NB4 (cell line): ENCODE measurements around the gene GJA3.

ENCODE experiments used
- DNase-seq: peaks from one replicate; pipeline ENCODE4 v3.0.0; 2010; ENCODE audit warnings: low read depth
- H3K4me3 ChIP-seq: one replicate; pipeline ENCODE4 v1.5.1; 2011; ENCODE audit warnings: mild to moderate bottlenecking, low read depth, low read length, moderate library complexity
- CTCF ChIP-seq: IDR thresholded peaks from one replicate; pipeline ENCODE4 v1.5.1; 2012; ENCODE audit warnings: low read depth, low read length
- MYC ChIP-seq: IDR thresholded peaks from 2 replicates; pipeline ENCODE4 v1.6.1; 2011; ENCODE audit warnings: low read depth, low read length
- POLR2A ChIP-seq: IDR thresholded peaks from 2 replicates; pipeline ENCODE4 v1.6.1; 2011; ENCODE audit warnings: mild to moderate bottlenecking; ENCODE audit not compliant: insufficient read length; ENCODE audit errors: extremely low read depth
- TF ChIP-seq, protein P1 (sequence below): IDR thresholded peaks from 2 replicates; pipeline ENCODE4 v1.6.1; 2011; ENCODE audit warnings: low read depth, low read length

Gene GJA3

GRCh38 chr13:20171364-20171763, 10.5 kb upstream of the GJA3 start:
- DNase-seq, result no peak
- H3K4me3 ChIP-seq, result no peak overlapping the region
- TF ChIP-seq, protein P1, sequence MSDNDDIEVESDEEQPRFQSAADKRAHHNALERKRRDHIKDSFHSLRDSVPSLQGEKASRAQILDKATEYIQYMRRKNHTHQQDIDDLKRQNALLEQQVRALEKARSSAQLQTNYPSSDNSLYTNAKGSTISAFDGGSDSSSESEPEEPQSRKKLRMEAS, result no peak
- TF ChIP-seq CTCF (no peak), POLR2A (no peak), MYC (no peak)

DNA sequence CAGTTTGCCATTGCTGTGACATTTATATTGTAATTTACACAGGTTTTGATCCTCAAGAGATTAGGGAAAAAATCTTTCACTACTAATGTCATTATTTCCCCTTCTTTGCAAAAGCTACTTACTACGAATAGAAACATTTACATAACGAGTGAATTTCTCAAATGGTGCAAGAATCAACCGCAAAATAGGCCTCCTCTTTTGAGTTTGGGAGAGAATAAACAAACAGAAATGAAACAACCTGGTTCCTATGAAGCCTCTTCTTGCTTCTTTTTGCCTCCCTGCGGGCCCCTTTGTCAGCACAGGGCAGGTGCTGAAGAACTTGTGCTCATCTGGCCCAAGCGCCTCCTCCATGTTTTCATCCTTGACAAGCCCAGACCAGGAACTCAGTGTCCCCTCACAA, 10.1 kb upstream of the GJA3 start:
- TF ChIP-seq CTCF, result no peak
- TF ChIP-seq MYC, result no peak
- TF ChIP-seq, protein P1, result no peak
- no peak for TF ChIP-seq POLR2A
- H3K4me3 ChIP-seq, result no peak overlapping the region
- DNase-seq, result no peak

GRCh38 chr13:20168396-20168795, 7.5 kb upstream of the GJA3 start:
- no peak for DNase-seq
- no peak for TF ChIP-seq CTCF
- no peak for TF ChIP-seq MYC
- no peak for TF ChIP-seq POLR2A
- TF ChIP-seq, protein P1, result no peak
- H3K4me3 ChIP-seq, result no peak overlapping the region

DNA sequence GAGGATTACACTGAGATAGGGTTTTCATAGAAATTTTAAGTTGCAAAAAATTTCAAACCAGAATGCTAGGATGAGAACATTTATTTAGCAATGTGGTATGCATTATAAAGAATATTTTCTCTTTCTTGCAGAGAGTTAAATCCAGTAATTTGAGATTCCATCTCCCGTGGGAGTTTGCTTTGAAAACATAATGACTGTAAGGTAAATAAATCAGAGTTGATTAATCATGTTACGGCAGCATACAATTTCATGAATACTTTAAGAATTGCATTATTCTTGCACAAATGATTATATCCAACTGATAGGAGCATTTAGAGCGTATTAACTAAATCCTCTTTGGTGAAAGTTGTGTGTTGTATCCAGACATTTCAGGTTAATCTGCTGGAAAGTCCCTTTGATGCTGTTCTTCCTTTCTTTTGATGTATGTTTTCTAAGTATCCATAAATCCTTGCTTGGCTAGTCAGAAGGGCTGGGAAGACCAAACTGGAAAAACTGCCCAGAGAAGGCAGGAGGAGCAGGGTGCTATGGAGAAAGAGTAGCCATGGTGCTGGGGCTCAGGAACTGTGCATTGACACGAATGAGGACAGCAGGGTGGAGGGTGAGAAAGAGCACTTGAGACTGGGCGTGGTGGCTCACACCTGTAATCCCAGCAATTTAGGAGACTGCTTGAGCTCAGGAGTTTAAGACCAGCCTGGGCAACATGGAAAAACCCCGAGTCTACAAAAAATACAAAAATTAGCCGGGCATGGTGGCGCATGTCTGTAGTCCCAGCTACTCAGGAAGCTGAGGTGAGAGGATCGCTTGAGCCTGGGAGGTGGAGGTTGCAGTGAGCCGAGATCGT, 4.8 kb upstream of the GJA3 start:
- DNase-seq, result no peak
- TF ChIP-seq POLR2A (no peak), MYC (no peak), CTCF (no peak)
- TF ChIP-seq, protein P1, result no peak
- no peak overlapping the region for H3K4me3 ChIP-seq

GRCh38 chr13:20161951-20162300, 1.1 kb upstream of the GJA3 start:
- no peak for TF ChIP-seq MYC
- TF ChIP-seq CTCF, result no peak
- no peak for TF ChIP-seq POLR2A
- TF ChIP-seq, protein P1, result no peak
- H3K4me3 ChIP-seq, result no peak overlapping the region
- no peak for DNase-seq
